SK-N-MC (cell line): Measurements from ENCODE around the gene PAK4.

Experiments
- EZH2 ChIP-seq: fragments of 200-600 bp; sonication (generic); IDR thresholded peaks from one replicate; pipeline ENCODE4 v1.6.1; 2017; ENCODE audit warnings: antibody characterized with exemption
- POLR2AphosphoS5 ChIP-seq: IDR thresholded peaks from 2 replicates; pipeline ENCODE4 v1.6.1; 2012; ENCODE audit warnings: mild to moderate bottlenecking, low read depth, low read length, borderline replicate concordance

GRCh38 chr19:39150807-39151600 lies 25.4 kb downstream of the PAK4 start:
- no peak for TF ChIP-seq POLR2AphosphoS5
- no peak for TF ChIP-seq EZH2
